Suprapubic skin (tissue), 3 donors: ENCODE results near the gene TMCO2.

Source experiments
- CTCF ChIP-seq, 2 donors: fragments of 200-600 bp in 1 of 2; fragments of 450-650 bp in 1 of 2; sonication (generic) in 1 of 2; IDR thresholded peaks; one replicate each; pipeline ENCODE4 v1.5.1; 2016 to 2019; ENCODE audit warnings: antibody characterized with exemption in 2 of 2, mild to moderate bottlenecking in 1 of 2, moderate library complexity in 1 of 2
- EP300 ChIP-seq: sonication (generic); formaldehyde crosslinking; IDR thresholded peaks from one replicate; pipeline ENCODE4 v1.6.1; 2017; ENCODE audit warnings: antibody characterized with exemption
- POLR2A ChIP-seq, 2 donors: fragments of 450-650 bp; IDR thresholded peaks; one replicate each; pipeline ENCODE4 v1.6.1; 2017; ENCODE audit warnings: antibody characterized with exemption in 2 of 2, mild to moderate bottlenecking in 2 of 2, moderate library complexity in 2 of 2

- no peak for TF ChIP-seq POLR2A (IDR thresholded peaks at IDR 0.05)
- TF ChIP-seq EP300, result no peak
- TF ChIP-seq CTCF (IDR thresholded peaks at IDR 0.05), result no peak
These were observed 25.9 kb downstream of the TMCO2 start for GRCh38 chr1:40273547-40274166.
